Kidney capillary endothelial cell (primary cell): ENCODE data around the gene RAP1A.
"Not testable (repeated sequence)": the region's sequence is repeated elsewhere in the genome, so short reads cannot be mapped to it uniquely, and the experiment has no call there.

Source experiments
- DNase-seq: peaks from one replicate; pipeline ENCODE4 v3.0.0-alpha.2; 2018; ENCODE audit warnings: low spot score

Gene RAP1A

DNA sequence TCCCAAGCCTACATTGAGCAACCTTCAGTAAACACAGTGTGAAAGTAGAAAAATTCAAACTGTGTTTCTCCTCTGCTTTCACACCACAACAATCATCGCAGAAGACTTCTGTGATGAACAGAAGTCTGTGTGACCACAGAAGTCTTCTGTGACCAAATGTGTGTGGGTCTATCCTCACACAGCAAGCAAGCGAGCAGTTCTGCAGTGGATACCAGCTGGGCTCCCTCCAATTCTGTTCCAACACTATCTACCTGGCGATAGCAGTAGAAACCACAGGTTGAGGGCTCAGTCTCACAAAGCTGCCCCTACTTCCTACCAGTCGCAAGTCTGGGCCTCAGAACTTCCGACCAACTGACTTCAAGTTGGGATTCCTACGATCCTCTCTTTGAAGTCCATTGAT, 21.0 kb upstream of the RAP1A start:
- no peak for DNase-seq

GRCh38 chr1:111599781-111600693, 19.6 kb upstream of the RAP1A start:
- DNase-seq: no peak

DNA sequence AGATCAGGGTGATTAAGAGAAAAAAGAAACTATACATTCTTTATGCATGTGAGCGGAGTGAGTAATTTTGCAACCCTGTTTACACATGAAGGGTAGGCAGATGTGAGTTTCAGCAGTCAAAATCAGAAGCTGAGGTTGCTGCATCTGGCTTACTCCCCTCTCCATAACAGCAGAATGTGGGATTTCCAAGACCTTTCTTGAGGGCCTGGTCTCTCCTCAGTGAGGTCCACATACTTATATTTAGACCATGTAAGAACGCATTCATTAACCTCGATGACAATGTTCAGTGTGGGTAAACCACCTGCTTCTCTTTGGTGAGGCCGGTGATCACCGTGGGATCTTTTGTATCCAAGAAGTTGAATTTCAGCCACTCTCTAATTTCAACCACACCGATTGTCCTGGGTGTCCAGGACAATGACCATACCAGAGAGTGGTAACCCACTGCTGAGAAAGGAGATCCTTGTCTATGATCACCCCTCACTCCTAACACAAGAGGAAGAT, 18.7 kb upstream of the RAP1A start:
- DNase-seq: no peak

DNA sequence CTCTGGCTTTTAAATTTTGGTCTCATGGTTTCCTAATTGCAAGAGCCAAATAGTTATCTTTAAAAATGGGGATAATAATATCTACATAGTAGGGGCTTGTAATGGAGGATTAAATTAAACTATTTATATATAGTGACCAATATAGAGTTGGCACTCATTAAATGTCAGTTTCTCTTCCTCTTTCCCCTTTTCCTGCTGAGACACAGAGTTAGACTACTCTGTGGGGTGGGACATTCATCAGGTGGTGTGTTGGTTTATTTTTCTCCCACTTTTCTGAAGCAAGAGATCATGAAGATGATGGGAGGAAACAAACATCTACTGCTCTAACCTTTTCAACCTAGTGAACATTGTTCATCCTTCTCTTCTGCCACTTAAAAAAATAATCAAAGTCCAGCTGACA, 17.3 kb upstream of the RAP1A start:
- no peak for DNase-seq

DNA sequence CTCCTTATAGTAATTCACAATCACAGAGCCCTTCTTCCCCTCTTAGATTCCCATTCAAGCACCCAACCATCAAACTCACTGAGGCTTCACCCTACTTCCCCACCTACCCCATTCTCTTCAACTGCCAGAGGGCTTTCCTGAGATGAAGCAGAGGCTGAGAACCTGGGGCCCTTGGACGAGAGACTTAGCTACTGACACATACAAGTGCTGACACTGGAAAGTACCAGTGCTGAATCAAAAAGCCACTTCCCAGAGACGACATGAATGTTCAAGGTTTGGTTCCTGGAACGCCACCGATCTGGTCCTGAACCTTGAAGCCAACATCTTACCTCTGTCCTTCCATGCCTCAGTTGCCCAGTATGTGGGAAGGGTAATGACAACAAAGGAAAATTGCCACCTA, 16.6 kb upstream of the RAP1A start:
- DNase-seq: no peak

DNA sequence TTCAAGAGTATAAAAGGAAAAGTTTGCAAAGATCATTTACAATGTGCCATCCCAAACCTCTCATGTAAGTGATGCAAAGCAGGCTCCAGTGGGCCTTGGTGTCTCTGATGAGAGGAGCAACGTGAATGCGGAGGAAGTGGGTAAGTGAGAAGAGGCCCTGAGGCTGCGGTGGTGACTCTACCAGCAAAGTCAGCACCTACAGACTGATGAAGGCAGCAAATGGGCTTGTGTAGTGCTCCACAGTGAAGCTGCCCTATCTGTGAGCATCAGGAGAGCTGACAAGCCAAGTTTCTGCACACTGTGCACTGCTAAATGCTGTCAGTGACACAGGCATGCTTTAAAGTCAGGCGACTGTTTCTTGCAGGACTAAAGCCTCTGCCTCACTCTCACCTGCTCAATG, 15.6 kb upstream of the RAP1A start:
- no peak for DNase-seq

GRCh38 chr1:111604931-111605330, 14.7 kb upstream of the RAP1A start:
- no peak for DNase-seq

GRCh38 chr1:111605576-111605975, 14.0 kb upstream of the RAP1A start:
- no peak for DNase-seq

- DNase-seq: not testable (repeated sequence)
These were observed 13.0 kb upstream of the RAP1A start for GRCh38 chr1:111606457-111607215.

DNA sequence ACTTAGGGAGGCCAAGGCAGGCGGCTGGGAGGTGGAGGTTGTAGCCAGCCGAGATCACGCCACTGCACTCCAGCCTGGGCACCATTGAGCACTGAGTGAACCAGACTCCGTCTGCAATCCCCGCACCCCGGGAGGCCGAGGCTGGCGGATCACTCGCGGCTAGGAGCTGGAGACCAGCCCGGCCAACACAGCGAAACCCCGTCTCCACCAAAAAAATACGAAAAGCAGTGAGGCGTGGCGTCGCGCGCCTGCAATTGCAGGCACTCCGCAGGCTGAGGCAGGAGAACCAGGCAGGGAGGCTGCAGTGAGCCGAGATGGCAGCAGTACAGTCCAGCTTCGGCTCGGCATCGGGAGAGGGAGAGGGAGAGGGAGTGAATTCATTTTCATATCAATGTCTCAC, 11.1 kb upstream of the RAP1A start:
- not testable (repeated sequence) for DNase-seq

DNA sequence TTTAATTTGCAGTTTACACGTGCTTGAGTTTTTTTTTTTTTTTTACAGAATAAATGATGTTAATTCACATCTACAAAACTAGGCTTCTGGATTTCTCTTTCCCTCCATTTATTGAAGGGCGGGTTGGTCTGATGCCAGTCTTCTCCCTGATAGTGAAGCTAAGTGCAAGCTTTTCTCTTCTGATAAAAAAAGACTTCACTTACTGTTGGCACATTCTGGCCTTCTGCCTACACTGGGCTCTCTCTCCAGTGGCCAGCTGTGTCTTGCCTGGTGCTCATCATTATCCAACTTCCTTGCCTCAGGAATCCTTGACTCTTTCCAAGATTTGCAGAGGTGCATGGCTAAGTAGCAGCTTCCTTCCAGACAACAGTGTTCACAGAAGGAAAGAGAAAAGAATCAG, 7.6 kb upstream of the RAP1A start:
- DNase-seq: no peak

GRCh38 chr1:111615870-111616715, 3.5 kb upstream of the RAP1A start:
- DNase-seq: no peak

DNA sequence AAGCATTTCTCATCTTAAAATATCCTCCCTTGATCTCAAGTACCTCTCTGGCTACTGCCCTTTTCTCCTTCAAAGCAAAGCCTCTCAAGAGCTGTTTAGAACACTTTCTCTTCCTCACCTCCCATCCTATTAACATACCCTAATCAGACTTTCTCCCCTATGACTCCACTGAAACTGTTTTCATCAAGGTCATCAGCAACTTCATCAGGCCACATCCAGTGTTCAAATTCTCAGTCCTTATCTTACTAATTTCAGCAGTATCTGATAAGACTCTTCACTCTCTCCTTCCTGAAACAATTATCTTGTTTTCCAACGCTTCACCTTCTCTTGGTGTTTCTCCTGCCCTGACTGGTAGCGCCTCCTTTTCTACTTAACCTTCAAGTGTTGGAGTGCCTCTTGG, 1.5 kb upstream of the RAP1A start:
- no peak for DNase-seq

DNA sequence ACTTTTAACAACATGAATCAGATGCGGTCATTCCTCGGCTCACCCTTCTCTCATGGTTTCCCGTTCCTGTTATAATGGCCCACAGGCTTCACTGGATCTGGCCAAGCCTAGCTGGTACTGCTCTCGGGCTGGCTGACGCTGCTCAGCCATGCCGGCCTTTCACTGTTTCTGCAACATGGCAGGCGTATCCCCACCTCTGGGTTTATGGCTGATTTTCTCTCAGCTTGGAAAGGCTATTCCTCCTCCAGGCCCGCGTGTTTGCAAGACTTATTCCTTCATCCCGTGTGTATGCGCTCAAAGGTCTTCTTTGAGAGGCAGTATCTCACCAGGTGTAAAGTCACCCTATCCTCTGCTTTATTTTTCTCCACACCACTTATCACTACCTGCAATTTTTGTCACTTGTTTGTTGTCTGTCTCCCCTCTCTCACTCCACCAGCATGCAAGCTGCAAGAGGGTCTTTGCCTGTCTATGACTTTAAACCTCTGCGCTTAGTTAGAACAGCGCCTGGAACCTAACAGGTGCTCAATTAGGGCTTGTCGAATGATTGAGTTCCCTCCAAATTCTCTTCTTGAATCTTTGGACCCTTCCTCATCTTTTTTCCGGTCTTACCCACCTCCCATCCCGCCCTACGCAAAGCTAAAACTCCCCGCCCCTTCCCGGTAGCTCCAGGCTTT, 491 bp upstream of the RAP1A start:
- DNase-seq: no peak

DNA sequence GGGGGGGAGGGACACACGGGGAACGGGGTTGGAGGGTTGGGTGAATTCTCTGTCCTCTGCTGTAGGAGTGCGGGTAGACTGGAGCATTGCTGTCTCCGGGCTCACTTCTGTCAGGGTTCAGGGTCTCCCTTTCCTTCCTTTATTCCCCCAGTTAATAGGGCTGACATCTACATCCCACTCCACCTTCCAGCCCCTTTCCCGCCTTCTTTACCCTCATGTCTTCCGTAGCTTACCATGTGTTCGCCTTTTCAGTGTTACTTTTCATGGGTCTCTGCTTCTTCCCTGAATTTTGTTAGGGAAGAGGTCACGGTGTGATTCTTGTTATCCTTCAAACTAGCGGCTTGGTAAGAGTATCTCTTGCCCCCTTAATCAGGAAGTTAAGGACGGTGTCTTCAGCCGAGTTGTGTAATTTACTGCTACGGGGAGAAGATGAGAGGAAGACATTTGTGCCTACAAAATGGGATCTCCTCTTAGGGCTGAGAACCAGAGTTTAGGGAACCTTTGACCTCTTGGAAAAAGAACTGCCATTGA, 917 bp downstream of the RAP1A start:
- no peak for DNase-seq

DNA sequence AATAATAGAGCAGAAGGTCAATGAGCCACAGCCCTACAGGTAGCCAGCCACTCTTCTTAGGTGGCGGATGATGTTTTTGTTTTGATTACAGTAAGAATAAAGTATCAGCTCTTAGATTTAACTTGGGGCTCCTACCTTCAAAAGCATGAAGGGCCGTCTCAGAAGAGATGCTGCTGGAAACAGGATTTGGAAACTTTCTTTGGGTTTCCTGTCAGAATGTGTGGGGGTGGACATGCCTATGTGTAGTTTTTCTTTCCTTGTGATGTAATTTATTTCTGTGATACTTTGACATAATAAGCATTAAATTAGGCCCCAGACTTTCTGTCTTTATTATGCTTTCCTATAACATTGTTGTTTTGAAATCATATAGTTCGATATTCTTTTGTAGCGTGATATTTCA, 1.5 kb downstream of the RAP1A start:
- peak; percentile 16 for DNase-seq

DNA sequence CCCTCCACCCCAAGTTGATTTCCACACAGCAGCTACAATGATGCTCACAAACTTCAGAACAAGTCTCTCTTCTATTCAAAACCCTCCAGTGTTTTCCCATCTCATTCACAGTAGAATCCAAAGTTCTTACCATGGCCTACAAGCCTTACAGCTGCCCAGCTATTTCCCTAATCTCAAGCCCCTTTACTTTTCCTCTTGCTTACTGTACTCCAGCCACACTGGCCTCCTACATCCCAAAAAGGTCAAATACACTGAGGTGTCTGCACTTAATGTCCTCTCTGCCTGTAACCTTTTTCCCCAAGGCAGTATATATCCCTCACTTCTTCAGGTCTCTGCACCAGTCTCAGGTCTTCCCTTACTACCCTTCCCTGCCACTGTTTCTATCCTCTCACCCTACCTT, 2.6 kb downstream of the RAP1A start:
- no peak for DNase-seq

DNA sequence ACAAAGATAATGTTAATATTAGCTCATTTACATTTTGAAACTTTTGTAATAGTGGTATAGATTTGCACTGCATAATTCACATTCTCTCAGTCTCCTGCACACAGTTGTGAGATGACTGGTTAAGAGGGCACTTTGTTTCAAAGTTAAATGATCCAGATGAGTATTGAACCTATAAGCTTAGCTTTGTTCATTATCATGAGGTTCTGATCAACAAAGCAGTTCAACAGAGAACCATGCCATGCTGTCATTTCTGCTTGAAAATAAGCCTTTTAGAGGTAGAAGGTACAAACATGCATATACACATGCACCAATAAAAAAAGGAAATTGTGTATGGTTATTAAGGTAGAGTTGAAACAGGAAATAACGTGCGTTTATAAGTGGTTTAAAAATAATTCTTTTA, 4.8 kb downstream of the RAP1A start:
- DNase-seq: no peak

DNA sequence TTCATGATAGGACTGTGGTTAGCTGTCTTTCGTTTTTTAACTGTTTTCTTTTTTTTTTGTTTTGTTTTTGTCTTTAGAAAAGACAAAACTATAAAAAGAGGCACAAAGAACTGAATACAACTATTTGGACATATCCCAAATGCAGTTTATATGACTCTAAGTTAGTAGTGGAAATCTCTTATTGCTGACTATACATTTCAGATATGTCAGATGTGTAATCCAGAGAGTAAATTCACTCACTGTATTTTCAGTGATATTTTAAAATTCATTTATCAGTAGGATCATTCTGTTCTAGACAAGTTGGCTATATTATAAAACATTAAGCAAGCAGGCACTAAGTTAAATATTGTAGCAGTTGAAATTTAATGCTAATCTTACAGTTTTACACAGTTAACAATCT, 5.7 kb downstream of the RAP1A start:
- DNase-seq: no peak

DNA sequence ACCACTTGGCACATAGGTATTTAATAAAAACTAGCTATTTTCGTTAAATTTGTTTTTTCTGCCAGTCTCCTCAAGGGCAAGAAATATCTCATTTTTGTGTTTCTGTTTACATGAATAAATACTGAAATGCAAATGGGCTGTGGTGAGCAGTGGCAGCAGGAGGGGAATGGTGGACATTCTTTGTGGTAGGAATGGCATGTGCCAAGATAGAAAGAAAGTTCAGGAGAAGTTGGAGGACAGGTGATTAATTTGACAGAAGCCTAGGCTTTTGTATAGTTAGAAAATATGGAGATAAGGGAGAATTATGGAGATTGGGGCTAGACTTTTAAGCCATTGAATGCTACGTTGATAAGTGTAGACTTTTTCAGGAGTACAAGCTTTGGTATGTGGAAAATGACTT, 8.6 kb downstream of the RAP1A start:
- DNase-seq: no peak

- DNase-seq: no peak
These were observed 9.8 kb downstream of the RAP1A start for GRCh38 chr1:111629190-111629954.
